ENCODE data around the gene PTPRT. TPM values are rescaled to one million over a fixed set of nuclear protein-coding genes. Genes with fewer than 3 reads are reported as not detected.

PTPRT gene
- total RNA-seq, 4 donors from 2014 or later: 0.04 TPM; not detected in 3

GRCh38 chr20:42744756-42745465 lies 444.8 kb downstream of the PTPRT start:
- peaks cover 0 to 41% (median 0%) of the 10 kb centered on the region in 3 donors for H3K9me3 ChIP-seq
- H3K36me3 ChIP-seq: no peaks in the 10 kb centered on the region
- TF ChIP-seq POLR2AphosphoS5 (IDR thresholded peaks at IDR 0.05): no peak
- no peak overlapping the region for H3K4me3 ChIP-seq
- ATAC-seq: no peak
- no peak overlapping the region for H3K27ac ChIP-seq
- WGBS, 2 donors (ENCODE audit: low coverage in 1 of 2): 40 to 73% methylated on average over 2 to 3 of the region's 6 CpGs
- H3K27me3 ChIP-seq: peaks cover 4% of the 10 kb centered on the region
- no peaks in the 10 kb centered on the region for H3K4me1 ChIP-seq

- no peak overlapping the region for H3K4me3 ChIP-seq
- no peaks in the 10 kb centered on the region for H3K4me1 ChIP-seq
- no peak overlapping the region for H3K27ac ChIP-seq
- WGBS, 2 donors (ENCODE audit: low coverage in 1 of 2): 50 to 90% methylated on average over 2 to 3 of the region's 5 CpGs
- no peak for ATAC-seq
- TF ChIP-seq POLR2AphosphoS5 (IDR thresholded peaks at IDR 0.05) (no peak), EP300 (IDR thresholded peaks at IDR 0.05) (no peak), POLR2A (IDR thresholded peaks at IDR 0.05) (no peak)
- TF ChIP-seq, protein P1, sequence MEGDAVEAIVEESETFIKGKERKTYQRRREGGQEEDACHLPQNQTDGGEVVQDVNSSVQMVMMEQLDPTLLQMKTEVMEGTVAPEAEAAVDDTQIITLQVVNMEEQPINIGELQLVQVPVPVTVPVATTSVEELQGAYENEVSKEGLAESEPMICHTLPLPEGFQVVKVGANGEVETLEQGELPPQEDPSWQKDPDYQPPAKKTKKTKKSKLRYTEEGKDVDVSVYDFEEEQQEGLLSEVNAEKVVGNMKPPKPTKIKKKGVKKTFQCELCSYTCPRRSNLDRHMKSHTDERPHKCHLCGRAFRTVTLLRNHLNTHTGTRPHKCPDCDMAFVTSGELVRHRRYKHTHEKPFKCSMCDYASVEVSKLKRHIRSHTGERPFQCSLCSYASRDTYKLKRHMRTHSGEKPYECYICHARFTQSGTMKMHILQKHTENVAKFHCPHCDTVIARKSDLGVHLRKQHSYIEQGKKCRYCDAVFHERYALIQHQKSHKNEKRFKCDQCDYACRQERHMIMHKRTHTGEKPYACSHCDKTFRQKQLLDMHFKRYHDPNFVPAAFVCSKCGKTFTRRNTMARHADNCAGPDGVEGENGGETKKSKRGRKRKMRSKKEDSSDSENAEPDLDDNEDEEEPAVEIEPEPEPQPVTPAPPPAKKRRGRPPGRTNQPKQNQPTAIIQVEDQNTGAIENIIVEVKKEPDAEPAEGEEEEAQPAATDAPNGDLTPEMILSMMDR (IDR thresholded peaks at IDR 0.05): no peak
- H3K9me3 ChIP-seq: peaks cover 0 to 41% (median 0%) of the 10 kb centered on the region in 3 donors
- H3K36me3 ChIP-seq: no peaks in the 10 kb centered on the region
- H3K27me3 ChIP-seq: no peaks in the 10 kb centered on the region
Observed at GRCh38 chr20:42742926-42743325, 446.8 kb downstream of the PTPRT start.

- 87 to 100% methylated on average over 2 to 4 of the region's 4 CpGs for WGBS, 2 donors (ENCODE audit: low coverage in 1 of 2)
- no peaks in the 10 kb centered on the region for H3K36me3 ChIP-seq
- H3K4me3 ChIP-seq: no peak overlapping the region
- no peak for TF ChIP-seq POLR2A (IDR thresholded peaks at IDR 0.05)
- TF ChIP-seq POLR2AphosphoS5 (IDR thresholded peaks at IDR 0.05): no peak
- TF ChIP-seq, protein P1 (IDR thresholded peaks at IDR 0.05): no peak
- no peak for TF ChIP-seq EP300 (IDR thresholded peaks at IDR 0.05)
- H3K27ac ChIP-seq: no peak overlapping the region
- no peaks in the 10 kb centered on the region for H3K27me3 ChIP-seq
- peaks cover 0 to 41% (median 0%) of the 10 kb centered on the region in 3 donors for H3K9me3 ChIP-seq
- no peaks in the 10 kb centered on the region for H3K4me1 ChIP-seq
- no peak for ATAC-seq
Observed at GRCh38 chr20:42741906-42742305, 447.8 kb downstream of the PTPRT start.

GRCh38 chr20:42740226-42740870 lies 449.4 kb downstream of the PTPRT start:
- WGBS, 2 donors (ENCODE audit: low coverage in 1 of 2): 30 to 62% methylated on average over 2 to 3 of the region's 6 CpGs

GRCh38 chr20:42739683-42740082 lies 450.0 kb downstream of the PTPRT start:
- H3K27me3 ChIP-seq: peaks cover 5% of the 10 kb centered on the region
- no peaks in the 10 kb centered on the region for H3K36me3 ChIP-seq
- no peak for ATAC-seq
- WGBS, 2 donors (ENCODE audit: low coverage in 1 of 2): 80 to 92% methylated on average over 1 to 3 of the region's 3 CpGs
- no peaks in the 10 kb centered on the region for H3K4me1 ChIP-seq
- TF ChIP-seq POLR2AphosphoS5 (IDR thresholded peaks at IDR 0.05) (no peak), POLR2A (IDR thresholded peaks at IDR 0.05) (no peak), EP300 (IDR thresholded peaks at IDR 0.05) (no peak)
- TF ChIP-seq, protein P1 (IDR thresholded peaks at IDR 0.05): no peak
- no peak overlapping the region for H3K27ac ChIP-seq
- no peak overlapping the region for H3K4me3 ChIP-seq
- H3K9me3 ChIP-seq: peaks cover 0 to 36% (median 0%) of the 10 kb centered on the region in 3 donors

More at GRCh38 chr20:42740226-42740870, 449.4 kb downstream of the PTPRT start:
- no peak overlapping the region for H3K27ac ChIP-seq
- H3K36me3 ChIP-seq: no peaks in the 10 kb centered on the region
- ATAC-seq: no peak
- no peaks in the 10 kb centered on the region for H3K4me1 ChIP-seq
- peaks cover 0 to 41% (median 0%) of the 10 kb centered on the region in 3 donors for H3K9me3 ChIP-seq
- no peak for TF ChIP-seq EP300 (IDR thresholded peaks at IDR 0.05)
- TF ChIP-seq POLR2A (IDR thresholded peaks at IDR 0.05): no peak
- TF ChIP-seq, protein P1 (IDR thresholded peaks at IDR 0.05): no peak
- TF ChIP-seq POLR2AphosphoS5 (IDR thresholded peaks at IDR 0.05): no peak
- no peak overlapping the region for H3K4me3 ChIP-seq
- peaks cover 5% of the 10 kb centered on the region for H3K27me3 ChIP-seq

Measured in gastroesophageal sphincter (tissue), 4 donors.